H9 (cell line): ENCODE measurements around the gene STS. TPM values are rescaled to one million over a fixed set of nuclear protein-coding genes. Genes with fewer than 3 reads are reported as not detected.

Source experiments
- DNase-seq: peaks from one replicate; pipeline ENCODE4 v3.0.0-alpha.2; 2017
- H2AFZ ChIP-seq: one replicate; pipeline ENCODE4 v1.6.1; 2013; ENCODE audit warnings: mild to moderate bottlenecking, low read length, control low read depth, moderate library complexity
- H2AK5ac ChIP-seq: 2 replicates; pipeline ENCODE4 v1.6.1; 2013; ENCODE audit warnings: low read length, control low read depth, mixed read lengths; ENCODE audit not compliant: insufficient read length
- H2BK120ac ChIP-seq: one replicate; pipeline ENCODE4 v1.6.1; 2013; ENCODE audit warnings: low read depth, mild to moderate bottlenecking, low read length, control low read depth, inconsistent platforms; ENCODE audit not compliant: poor library complexity, severe bottlenecking
- H2BK12ac ChIP-seq: 2 replicates; pipeline ENCODE4 v1.6.1; 2013; ENCODE audit warnings: low read length, control low read depth, mixed read lengths, low read depth; ENCODE audit not compliant: insufficient read length
- H2BK15ac ChIP-seq: 2 replicates; pipeline ENCODE4 v1.6.1; 2013; ENCODE audit warnings: low read depth, low read length, control low read depth
- H2BK20ac ChIP-seq: one replicate; pipeline ENCODE4 v1.6.1; 2013; ENCODE audit warnings: low read depth, mild to moderate bottlenecking, low read length, control low read depth, inconsistent platforms; ENCODE audit not compliant: poor library complexity, severe bottlenecking
- H2BK5ac ChIP-seq: 2 replicates; pipeline ENCODE4 v1.6.1; 2013; ENCODE audit warnings: low read length, control low read depth, mixed read lengths; ENCODE audit not compliant: insufficient read length
- H3K14ac ChIP-seq: 2 replicates; pipeline ENCODE4 v1.6.1; 2013; ENCODE audit warnings: low read length, control low read depth; ENCODE audit not compliant: insufficient read depth
- H3K18ac ChIP-seq: 2 replicates; pipeline ENCODE4 v1.6.1; 2013; ENCODE audit warnings: low read depth, mild to moderate bottlenecking, mixed read lengths, low read length, control low read depth; ENCODE audit not compliant: insufficient read length
- H3K23ac ChIP-seq: 2 replicates; pipeline ENCODE4 v1.6.1; 2013; ENCODE audit warnings: low read length, control low read depth, mixed read lengths, low read depth; ENCODE audit not compliant: insufficient read length
- H3K23me2 ChIP-seq: 2 replicates; pipeline ENCODE4 v1.6.1; 2013; ENCODE audit warnings: low read depth, mild to moderate bottlenecking, mixed read lengths, low read length, control low read depth; ENCODE audit not compliant: insufficient read length, poor library complexity, severe bottlenecking
- H3K27ac ChIP-seq: 2 replicates; pipeline ENCODE4 v1.5.1; 2013; ENCODE audit warnings: low read length, control low read depth, mixed read lengths, low read depth; ENCODE audit not compliant: insufficient read length
- H3K27me3 ChIP-seq: 2 replicates; pipeline ENCODE4 v1.6.1; 2013; ENCODE audit warnings: low read length, control low read depth, inconsistent platforms; ENCODE audit not compliant: insufficient read depth
- H3K4ac ChIP-seq: 2 replicates; pipeline ENCODE4 v1.6.1; 2013; ENCODE audit warnings: low read depth, mild to moderate bottlenecking, control low read depth, inconsistent platforms, low read length, moderate library complexity
- H3K4me1 ChIP-seq: 2 replicates; pipeline ENCODE4 v1.6.1; 2013; ENCODE audit warnings: low read length, control low read depth, inconsistent platforms; ENCODE audit not compliant: insufficient read depth
- H3K4me2 ChIP-seq: 2 replicates; pipeline ENCODE4 v1.6.1; 2013; ENCODE audit warnings: low read length, control low read depth, mixed read lengths; ENCODE audit not compliant: insufficient read length, insufficient read depth
- H3K56ac ChIP-seq: 2 replicates; pipeline ENCODE4 v1.6.1; 2013; ENCODE audit warnings: low read depth, mild to moderate bottlenecking, mixed read lengths, low read length, control low read depth; ENCODE audit not compliant: insufficient read length
- H3K79me1 ChIP-seq: 2 replicates; pipeline ENCODE4 v1.6.1; 2013; ENCODE audit warnings: low read depth, mild to moderate bottlenecking, moderate library complexity, low read length, control low read depth, inconsistent platforms; ENCODE audit not compliant: insufficient read depth, poor library complexity, severe bottlenecking
- H3K79me2 ChIP-seq: 2 replicates; pipeline ENCODE4 v1.6.1; 2013; ENCODE audit warnings: low read length, control low read depth, inconsistent platforms; ENCODE audit not compliant: insufficient read depth
- H3K9ac ChIP-seq: 2 replicates; pipeline ENCODE4 v1.6.1; 2013; ENCODE audit warnings: low read length, control low read depth, mixed read lengths; ENCODE audit not compliant: insufficient read length; ENCODE audit errors: extremely low read depth
- H3K9me3 ChIP-seq: one replicate; pipeline ENCODE4 v1.6.1; 2013; ENCODE audit warnings: low read depth, low read length, inconsistent platforms; ENCODE audit not compliant: control insufficient read depth
- H3T11ph ChIP-seq: one replicate; pipeline ENCODE4 v1.6.1; 2013; ENCODE audit warnings: mild to moderate bottlenecking, low read length, control low read depth, inconsistent platforms
- H4K20me1 ChIP-seq: one replicate; pipeline ENCODE4 v1.6.1; 2013; ENCODE audit not compliant: control insufficient read depth, insufficient read length, insufficient read depth
- H4K5ac ChIP-seq: 2 replicates; pipeline ENCODE4 v1.6.1; 2013; ENCODE audit warnings: low read depth, mild to moderate bottlenecking, mixed read lengths, low read length, control low read depth; ENCODE audit not compliant: insufficient read length
- H4K8ac ChIP-seq: replicated peaks from 2 replicates; pipeline ENCODE4 v1.6.1; 2013; ENCODE audit warnings: low read length, control low read depth, mixed read lengths, low read depth; ENCODE audit not compliant: insufficient read length
- H4K91ac ChIP-seq: 2 replicates; pipeline ENCODE4 v1.6.1; 2013; ENCODE audit warnings: low read depth, mild to moderate bottlenecking, moderate library complexity, mixed read lengths, low read length, control low read depth; ENCODE audit not compliant: insufficient read length
- H3K27ac Mint-ChIP-seq, 3 experiments: 2 replicates in 2 of 3; 3 replicates in 1 of 3; pipeline ENCODE4 v1.8.0; 2020 to 2021; ENCODE audit warnings: mixed read lengths in 3 of 3, mild to moderate bottlenecking in 1 of 3, moderate library complexity in 1 of 3
- H3K27me3 Mint-ChIP-seq: 2 replicates; pipeline ENCODE4 v1.8.0; 2021; ENCODE audit warnings: low read depth, mild to moderate bottlenecking, moderate library complexity, mixed read lengths
- H3K36me3 Mint-ChIP-seq, 3 experiments: 2 replicates in 2 of 3; 3 replicates in 1 of 3; pipeline ENCODE4 v1.8.0; 2020 to 2021; ENCODE audit warnings: low read depth in 3 of 3, mixed read lengths in 3 of 3; ENCODE audit not compliant: insufficient read depth in 1 of 3
- H3K4me1 Mint-ChIP-seq, 2 experiments: 2 replicates each; pipeline ENCODE4 v1.8.0; 2020; ENCODE audit warnings: mixed read lengths in 2 of 2
- H3K4me3 Mint-ChIP-seq, 2 experiments: 2 replicates in 1 of 2; 3 replicates in 1 of 2; pipeline ENCODE4 v1.8.0; 2020 to 2021; ENCODE audit warnings: mild to moderate bottlenecking in 2 of 2, mixed read lengths in 2 of 2, moderate library complexity in 1 of 2
- H3K9me3 Mint-ChIP-seq, 2 experiments: 2 replicates in 1 of 2; 3 replicates in 1 of 2; pipeline ENCODE4 v1.8.0; 2020; ENCODE audit warnings: mild to moderate bottlenecking in 2 of 2, mixed read lengths in 2 of 2, moderate library complexity in 1 of 2
- CTCF ChIP-seq: fragments of 200-600 bp; sonication (generic); conservative IDR thresholded peaks from 3 replicates; pipeline ENCODE4 v1.8.0; 2021; ENCODE audit warnings: antibody characterized with exemption, mild to moderate bottlenecking
- WGBS: extraction: QIAGEN DNeasy Blood & Tissue Kit; methylation state at CpG from one replicate; pipeline ENCODE4 v1.1.7; 2013; ENCODE audit warnings: missing lambda C conversion rate, low lambda C conversion rate, mixed read lengths; ENCODE audit not compliant: insufficient read length; ENCODE audit errors: extremely low coverage; 5-methylcytosine and 5-hydroxymethylcytosine counted together
- total RNA-seq: library from RNA; stranded (reverse); gene quantifications from 2 replicates; pipeline ENCODE4 v1.2.1, GENCODE V29; 2021

The STS gene
- total RNA-seq, 1 experiment from 2014 or later = 3.6 TPM

DNA sequence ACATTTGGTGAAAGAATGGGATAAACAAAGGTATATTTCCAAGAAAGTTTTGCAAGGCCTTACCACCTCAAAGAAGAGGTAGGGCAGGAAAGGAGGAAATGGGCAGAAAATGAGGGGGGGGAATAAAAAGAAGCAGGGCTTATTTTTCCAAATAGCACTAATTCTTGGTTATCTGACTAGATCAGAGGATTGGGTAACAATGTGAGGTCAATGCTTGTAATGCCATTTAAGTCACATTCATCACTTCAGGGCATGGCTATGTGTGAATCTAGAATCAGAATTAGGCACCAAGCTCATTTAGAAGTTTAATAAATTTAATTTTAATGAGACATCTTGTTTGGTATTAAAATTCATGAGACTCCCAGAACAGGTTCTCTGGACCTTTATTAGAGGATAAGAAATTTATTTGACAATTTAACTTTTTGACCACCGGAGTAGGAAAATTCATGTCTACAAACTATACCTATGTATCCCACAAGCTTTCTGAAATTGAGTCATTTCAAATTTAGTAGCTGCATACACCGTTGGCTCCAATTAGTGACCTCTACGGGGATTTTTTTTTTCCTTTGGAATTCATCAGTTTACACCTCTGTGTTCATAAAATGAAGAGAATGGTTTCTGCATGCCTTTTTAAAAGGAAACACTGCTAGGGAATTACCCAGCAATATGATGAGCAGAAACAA lies 1.4 kb upstream of the STS start:
- no peaks in the 10 kb centered on the region for H3K4me1 ChIP-seq
- H4K8ac ChIP-seq = no peak overlapping the region
- no peak for DNase-seq
- no peak overlapping the region for H2AFZ ChIP-seq
- H3K27ac ChIP-seq = no peak overlapping the region
- TF ChIP-seq CTCF = no peak
- H4K5ac ChIP-seq = no peak overlapping the region
- H3K14ac ChIP-seq = no peak overlapping the region
- H2BK5ac ChIP-seq = no peak overlapping the region
- WGBS = no CpG with 5 or more reads among the region's 3 CpGs
- Mint-ChIP-seq H3K9me3 (no peaks in the 10 kb centered on the region), H3K27me3 (no peaks in the 10 kb centered on the region; the same call in 1 of the 2 replicates), H3K36me3 (peaks cover 0 to 10% (median 3%) of the 10 kb centered on the region in 3 experiments; a peak in 2 of 7 replicates), H3K4me1 (peaks cover 8 to 11% of the 10 kb centered on the region in 2 experiments), H3K4me3 (no peak overlapping the region; a peak in 1 of 5 replicates), H3K27ac (peak overlapping the region in 1 of 3 experiments; percentile 76; a peak in 1 of 7 replicates)
- H4K20me1 ChIP-seq = no peaks in the 10 kb centered on the region
- H3K9ac ChIP-seq = no peak overlapping the region
- H2BK15ac ChIP-seq = no peak overlapping the region
- H3T11ph ChIP-seq = no peak overlapping the region
- H4K91ac ChIP-seq = no peak overlapping the region
- H3K9me3 ChIP-seq = no peaks in the 10 kb centered on the region
- peaks cover 5% of the 10 kb centered on the region for H3K23me2 ChIP-seq
- no peak overlapping the region for H2AK5ac ChIP-seq
- no peak overlapping the region for H3K4me2 ChIP-seq
- no peak overlapping the region for H3K23ac ChIP-seq
- H3K79me2 ChIP-seq = no peaks in the 10 kb centered on the region; the same call in 1 of the 2 replicates
- no peak overlapping the region for H3K18ac ChIP-seq
- no peak overlapping the region for H2BK120ac ChIP-seq
- no peaks in the 10 kb centered on the region for H3K79me1 ChIP-seq
- H3K56ac ChIP-seq = no peak overlapping the region
- H3K27me3 ChIP-seq = no peaks in the 10 kb centered on the region
- H2BK12ac ChIP-seq = no peak overlapping the region
- no peak overlapping the region for H2BK20ac ChIP-seq
- no peak overlapping the region for H3K4ac ChIP-seq
